Fibroblast of the aortic adventitia (primary cell): ENCODE data around the gene FOXP4. TPM values are rescaled to one million over a fixed set of nuclear protein-coding genes. Genes with fewer than 3 reads are reported as not detected.

Source experiments
- DNase-seq: peaks from one replicate; pipeline ENCODE4 v3.0.0-alpha.2; 2010; ENCODE audit warnings: low read depth
- H3K4me3 ChIP-seq: 2 replicates; pipeline ENCODE4 v1.5.1; 2011; ENCODE audit warnings: low read depth, mild to moderate bottlenecking, control low read depth, low read length, moderate library complexity
- total RNA-seq: library from RNA; depleted of rRNA; stranded (reverse); fragments of >200 nt; gene quantifications from 2 replicates; pipeline ENCODE4 v1.2.3, GENCODE V29; 2012; ENCODE audit warnings: low replicate concordance
- TF ChIP-seq, protein P1 (sequence below): IDR thresholded peaks from 2 replicates; pipeline ENCODE4 v1.5.1; 2011; ENCODE audit warnings: mild to moderate bottlenecking, low read length, control low read depth, inconsistent platforms; ENCODE audit not compliant: insufficient read depth

The FOXP4 gene
- total RNA-seq, 1 donor: 2.9 TPM

GRCh38 chr6:41522780-41523548, 23.2 kb upstream of the FOXP4 start:
- TF ChIP-seq, protein P1, sequence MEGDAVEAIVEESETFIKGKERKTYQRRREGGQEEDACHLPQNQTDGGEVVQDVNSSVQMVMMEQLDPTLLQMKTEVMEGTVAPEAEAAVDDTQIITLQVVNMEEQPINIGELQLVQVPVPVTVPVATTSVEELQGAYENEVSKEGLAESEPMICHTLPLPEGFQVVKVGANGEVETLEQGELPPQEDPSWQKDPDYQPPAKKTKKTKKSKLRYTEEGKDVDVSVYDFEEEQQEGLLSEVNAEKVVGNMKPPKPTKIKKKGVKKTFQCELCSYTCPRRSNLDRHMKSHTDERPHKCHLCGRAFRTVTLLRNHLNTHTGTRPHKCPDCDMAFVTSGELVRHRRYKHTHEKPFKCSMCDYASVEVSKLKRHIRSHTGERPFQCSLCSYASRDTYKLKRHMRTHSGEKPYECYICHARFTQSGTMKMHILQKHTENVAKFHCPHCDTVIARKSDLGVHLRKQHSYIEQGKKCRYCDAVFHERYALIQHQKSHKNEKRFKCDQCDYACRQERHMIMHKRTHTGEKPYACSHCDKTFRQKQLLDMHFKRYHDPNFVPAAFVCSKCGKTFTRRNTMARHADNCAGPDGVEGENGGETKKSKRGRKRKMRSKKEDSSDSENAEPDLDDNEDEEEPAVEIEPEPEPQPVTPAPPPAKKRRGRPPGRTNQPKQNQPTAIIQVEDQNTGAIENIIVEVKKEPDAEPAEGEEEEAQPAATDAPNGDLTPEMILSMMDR: no peak
- no peak overlapping the region for H3K4me3 ChIP-seq

DNA sequence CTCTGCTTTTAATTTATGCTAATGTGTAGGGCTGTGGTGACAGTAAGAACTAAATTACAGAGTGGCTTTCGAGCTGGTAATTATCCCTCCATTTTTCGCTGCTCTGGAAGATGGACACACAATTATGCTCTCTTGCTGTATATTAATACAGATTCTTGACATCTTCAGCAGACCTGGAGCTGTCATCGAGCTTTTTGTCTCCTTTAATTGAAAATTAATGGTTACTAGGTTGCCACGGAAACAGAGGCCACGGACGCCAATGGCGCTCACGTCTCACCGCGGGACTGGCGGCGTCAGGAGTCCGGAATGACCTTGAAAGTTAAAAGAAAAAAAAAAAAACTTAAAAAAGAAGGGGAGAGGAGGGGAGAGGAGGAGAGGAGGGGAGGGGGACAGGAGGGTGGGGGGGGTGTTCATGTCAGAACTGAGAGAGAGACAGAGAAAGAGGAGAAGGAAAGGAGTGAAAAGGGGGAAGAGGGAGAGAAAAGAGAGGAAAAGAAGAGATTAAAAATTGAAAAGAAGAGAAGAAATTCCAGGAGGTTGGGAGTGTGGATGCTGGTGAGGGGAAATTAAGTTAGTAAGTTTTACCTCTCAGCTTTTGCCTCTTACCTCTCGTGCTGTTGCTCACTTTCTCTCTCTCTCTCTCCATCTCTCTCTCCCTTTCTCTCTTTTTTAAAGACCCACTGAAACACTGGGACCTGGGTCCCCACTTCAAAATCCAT, 22.1 kb upstream of the FOXP4 start:
- DNase-seq: no peak
- TF ChIP-seq, protein P1: no peak
- H3K4me3 ChIP-seq: no peak overlapping the region

More at GRCh38 chr6:41522780-41523548, 23.2 kb upstream of the FOXP4 start:
- no peak for DNase-seq

DNA sequence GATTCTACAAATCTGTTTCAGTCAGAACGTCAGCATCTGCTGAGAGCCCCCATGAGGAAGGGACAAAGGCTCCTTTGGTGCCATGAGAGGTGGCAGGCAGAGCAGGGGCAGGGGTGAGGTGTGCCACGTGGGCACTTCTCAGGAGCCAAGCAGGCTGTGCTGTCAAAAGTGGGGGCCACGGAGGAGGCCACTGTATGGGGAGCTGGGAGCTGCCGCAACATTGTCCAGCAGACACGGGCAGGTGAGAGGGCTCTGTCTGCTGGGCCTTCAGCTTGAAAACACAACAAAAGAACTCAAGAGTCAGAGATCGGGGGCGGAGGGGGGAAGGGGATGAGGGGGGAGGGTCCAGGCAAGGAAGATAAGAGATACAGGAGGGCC, 21.6 kb upstream of the FOXP4 start:
- no peak for DNase-seq
- H3K4me3 ChIP-seq: no peak overlapping the region
- TF ChIP-seq, protein P1: no peak

DNA sequence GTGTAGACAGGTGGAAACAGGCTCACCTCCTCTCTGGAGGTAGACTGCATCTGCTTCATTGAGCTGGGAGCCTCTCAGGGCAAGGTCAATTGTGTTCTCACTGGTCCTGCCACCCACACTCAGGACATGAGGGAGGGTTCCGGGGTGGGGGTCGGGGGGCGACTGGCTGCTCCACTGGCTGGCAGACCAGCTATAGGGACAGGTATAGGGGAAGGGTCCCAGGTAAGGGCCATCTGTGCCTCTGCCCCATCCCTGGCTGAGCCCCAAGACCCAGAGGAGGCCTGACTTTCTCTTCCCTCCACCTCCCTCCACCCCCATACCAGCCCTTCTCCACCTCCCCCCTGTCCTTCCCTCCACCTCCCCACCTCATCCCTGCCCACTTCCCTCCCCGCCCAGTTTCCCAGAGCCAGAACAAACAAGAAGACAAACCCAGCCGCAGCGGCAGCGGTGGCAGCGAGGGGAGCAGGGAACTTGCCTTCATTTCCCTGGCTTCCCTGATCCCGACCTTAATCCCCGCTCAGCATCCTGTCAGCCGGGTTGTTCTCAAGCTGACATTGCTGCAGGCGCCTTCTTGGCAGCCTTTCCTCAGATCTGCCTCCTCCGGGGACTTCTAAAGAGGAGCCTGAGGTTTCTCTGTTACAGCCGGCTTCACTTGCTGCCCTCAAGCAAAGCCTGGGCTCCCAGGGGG, 18.3 kb upstream of the FOXP4 start:
- TF ChIP-seq, protein P1: no peak
- H3K4me3 ChIP-seq: no peak overlapping the region
- DNase-seq: peak; percentile 39

GRCh38 chr6:41528409-41528963, 17.7 kb upstream of the FOXP4 start:
- no peak overlapping the region for H3K4me3 ChIP-seq
- TF ChIP-seq, protein P1: no peak

GRCh38 chr6:41529049-41529448, 17.1 kb upstream of the FOXP4 start:
- H3K4me3 ChIP-seq: no peak overlapping the region
- DNase-seq: no peak
- TF ChIP-seq, protein P1: no peak

More at GRCh38 chr6:41528409-41528963, 17.7 kb upstream of the FOXP4 start:
- no peak for DNase-seq
